Stimulated activated CD4-positive, alpha-beta T cell treated with anti-CD3 and anti-CD28 coated beads, Interleukin-4, amount 100 ng/mL, for 1 hour (primary cell): ENCODE results near the gene STXBP1.

Source experiments
- DNase-seq: peaks from one replicate; pipeline ENCODE4 v3.0.0-alpha.2; 2020

Gene STXBP1

DNA sequence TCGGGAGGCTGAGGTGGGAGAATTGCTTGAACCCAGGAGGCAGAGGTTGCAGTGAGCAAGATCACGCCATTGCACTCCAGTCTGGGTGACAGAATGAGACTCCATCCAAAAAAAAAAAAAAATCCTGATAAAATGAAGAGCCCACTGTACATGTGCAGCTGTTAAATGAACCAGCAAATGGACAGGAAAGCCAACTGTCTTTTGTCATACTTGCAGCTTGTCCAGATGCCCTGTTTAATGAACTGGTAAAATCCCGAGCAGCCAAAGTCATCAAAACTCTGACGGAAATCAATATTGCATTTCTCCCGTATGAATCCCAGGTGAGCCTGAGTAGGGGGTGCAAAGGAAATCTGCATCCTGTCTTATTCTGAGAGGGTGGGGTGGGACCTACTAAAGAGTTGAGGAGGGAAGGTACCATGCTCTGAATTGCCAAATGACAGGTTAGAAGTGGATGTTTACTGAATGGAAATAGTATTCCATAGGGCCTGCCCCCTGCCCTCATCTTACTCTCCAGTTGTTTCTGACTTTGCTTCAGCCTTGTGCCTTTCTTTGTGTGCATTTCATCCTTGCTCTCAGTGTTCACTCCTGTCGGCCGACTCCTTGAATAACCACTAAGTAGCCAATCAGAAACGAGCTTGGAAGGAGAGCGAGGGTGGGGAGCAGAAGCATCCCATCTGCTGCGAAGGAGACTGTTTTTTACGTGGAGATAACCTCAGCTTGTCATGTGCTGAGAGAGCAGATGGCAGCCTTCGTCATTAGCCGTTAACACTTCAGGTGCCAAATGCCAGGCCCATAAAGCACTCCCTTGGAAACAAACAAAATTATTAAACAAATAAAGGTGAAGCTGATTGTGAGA, 49.0 kb downstream of the STXBP1 start:
- DNase-seq, result no peak

- no peak for DNase-seq
Observed at GRCh38 chr9:127662617-127663016, 50.5 kb downstream of the STXBP1 start.

- no peak for DNase-seq
Observed at GRCh38 chr9:127664324-127664677, 52.2 kb downstream of the STXBP1 start.

- no peak for DNase-seq
Observed at GRCh38 chr9:127664678-127665507, 52.8 kb downstream of the STXBP1 start.

DNA sequence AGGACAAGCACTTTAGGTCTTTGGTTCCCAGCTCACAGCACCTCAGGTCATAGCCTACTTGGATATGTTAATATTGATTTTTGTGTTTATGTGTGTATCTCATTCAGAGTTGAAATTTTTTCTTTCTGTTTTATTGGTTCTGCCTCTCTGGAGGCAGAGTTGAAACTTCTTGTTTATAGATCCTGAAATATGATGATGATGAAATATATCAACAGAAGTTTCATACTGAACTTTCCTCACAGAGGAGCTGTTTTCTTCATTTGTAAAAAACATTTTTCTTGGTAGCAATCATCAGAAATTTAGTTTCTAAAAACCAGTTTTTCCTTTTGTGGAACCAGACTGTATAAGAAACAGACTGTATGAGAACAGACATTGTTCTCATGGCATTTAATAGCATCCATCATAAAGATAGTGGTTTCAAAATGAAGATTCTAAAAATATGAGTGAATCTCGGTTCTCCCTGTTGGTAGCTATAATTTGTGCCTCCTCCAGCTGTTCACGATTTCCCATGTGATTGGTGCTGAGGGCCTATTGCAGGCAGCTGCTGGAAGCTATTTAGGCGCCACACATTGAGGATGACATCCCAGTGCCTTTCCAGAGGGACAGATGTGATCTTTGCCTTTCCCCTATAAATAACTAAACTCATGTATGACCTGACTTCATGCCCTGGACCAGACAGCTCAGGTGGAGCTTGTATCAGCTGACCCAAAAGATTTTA, 55.2 kb downstream of the STXBP1 start:
- no peak for DNase-seq

- DNase-seq, result no peak
Observed at GRCh38 chr9:127667906-127668305, 55.8 kb downstream of the STXBP1 start.

- no peak for DNase-seq
Observed at GRCh38 chr9:127673234-127673633, 61.2 kb downstream of the STXBP1 start.

DNA sequence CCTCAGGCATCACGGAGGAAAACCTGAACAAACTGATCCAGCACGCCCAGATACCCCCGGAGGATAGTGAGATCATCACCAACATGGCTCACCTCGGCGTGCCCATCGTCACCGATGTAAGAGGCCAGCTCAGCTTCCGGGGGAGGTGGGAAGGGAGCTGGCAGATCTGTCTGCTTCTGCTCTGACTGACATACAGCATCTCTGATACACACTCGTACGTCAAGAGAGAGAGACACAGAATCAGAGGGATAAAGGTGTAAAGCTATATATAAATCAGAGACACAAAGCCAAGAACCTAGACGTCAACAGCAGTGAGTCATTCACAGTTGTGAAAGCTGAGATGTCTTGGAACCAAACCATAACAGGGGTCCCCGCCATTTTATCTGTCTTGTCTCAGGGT, 64.6 kb downstream of the STXBP1 start:
- no peak for DNase-seq

DNA sequence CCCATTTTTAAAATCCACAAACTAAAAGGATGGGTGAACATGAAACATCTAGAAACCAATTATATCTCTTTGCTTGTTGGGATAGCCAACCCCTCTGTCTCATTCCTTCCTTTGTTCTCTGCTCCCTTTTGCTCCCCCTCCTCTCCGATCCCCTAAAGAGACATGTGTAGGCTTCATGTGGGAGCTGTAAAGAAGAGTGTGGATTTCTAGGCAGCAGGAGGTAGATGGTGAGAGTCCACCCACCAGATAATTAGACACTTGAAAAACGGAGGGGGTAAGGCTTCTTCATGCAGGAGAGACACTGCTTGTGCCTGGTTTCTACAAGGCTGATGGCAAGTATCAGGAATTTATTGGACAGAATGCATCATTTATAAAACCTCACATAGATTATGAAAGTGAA, 67.4 kb downstream of the STXBP1 start:
- no peak for DNase-seq

GRCh38 chr9:127680226-127680625, 68.1 kb downstream of the STXBP1 start:
- DNase-seq, result no peak

DNA sequence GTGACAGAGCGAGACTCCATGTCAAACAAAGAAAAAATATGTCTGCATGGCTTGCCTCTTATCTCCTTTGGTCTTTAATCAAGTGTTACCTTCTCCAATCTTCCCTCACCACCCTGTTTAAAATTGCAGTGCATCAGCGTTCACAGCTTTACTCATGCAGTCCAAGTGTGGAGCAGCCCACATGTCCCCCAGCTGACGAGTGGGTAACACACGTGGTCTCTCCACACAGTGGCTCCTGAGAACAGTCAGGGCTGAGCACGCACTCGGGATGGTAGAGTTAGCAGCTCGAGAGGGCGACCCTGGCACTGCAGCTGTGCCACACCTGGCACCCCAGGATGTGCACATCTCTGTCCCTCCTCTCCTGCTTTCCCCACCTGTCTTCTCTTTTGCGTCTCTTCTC, 68.8 kb downstream of the STXBP1 start:
- no peak for DNase-seq

- no peak for DNase-seq
Observed at GRCh38 chr9:127682351-127683136, 70.5 kb downstream of the STXBP1 start.

DNA sequence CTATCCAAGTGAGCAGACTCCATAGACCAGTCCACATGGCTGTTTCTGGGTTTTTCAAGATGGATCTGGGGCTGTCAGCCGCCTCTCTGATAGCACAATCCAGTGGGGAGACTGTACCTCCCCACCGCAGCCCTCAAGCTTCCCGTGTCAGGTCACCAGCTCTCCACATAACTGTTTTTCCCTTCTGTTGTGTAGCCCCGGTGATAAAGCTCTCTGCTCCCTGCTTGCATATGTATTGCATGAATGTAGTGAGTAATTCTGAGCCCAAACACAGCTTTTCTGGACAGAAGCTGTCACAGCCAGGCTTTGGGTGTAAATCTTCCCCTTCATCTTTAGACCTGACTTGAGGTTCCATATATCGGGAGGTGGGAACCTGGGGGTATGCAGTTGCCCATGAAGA, 71.6 kb downstream of the STXBP1 start:
- no peak for DNase-seq

GRCh38 chr9:127684576-127684975, 72.5 kb downstream of the STXBP1 start:
- no peak for DNase-seq

DNA sequence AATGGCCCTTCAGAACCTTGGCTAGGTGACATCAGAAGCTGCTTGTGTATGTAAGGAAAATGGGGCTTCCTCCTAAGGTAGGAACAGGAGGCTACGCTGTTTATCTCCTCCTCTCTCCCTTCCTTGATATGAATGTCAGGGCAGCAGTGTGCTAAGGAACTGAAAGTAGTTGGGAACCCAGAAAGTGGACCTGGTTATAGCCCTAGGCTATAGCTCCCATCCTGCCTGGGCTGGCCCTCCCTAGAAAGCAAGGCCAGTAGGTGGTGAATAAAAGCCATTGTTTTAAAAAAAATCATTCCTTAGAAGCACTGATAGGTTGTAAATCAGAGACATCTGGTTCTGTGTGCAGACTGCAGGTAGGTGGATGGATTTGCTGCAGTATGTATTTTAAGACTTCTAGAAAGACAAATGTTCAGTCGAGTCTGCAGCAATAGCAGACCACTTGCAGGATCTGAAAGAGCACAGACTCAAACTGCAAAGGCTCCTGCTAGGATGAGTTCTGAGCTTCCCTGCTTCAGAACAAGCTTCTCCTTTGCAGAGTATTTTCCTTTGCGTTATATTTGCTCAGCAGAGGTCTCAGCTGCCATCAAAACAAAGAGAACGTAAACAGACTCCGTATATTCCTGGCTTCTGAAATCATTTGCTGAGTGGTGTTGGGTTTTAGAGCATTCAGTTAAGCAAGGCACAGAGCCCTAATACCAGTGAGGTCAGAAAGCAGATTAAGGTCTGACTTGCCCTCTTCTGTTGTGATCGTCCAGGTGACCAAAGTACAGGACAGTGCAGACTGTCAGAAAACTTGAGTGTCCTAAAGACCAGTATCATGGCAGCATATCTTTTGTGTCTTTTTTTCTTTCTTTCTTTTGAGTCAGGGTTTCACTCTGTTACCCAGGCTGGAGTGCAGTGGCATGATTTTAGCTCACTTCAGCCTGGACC, 74.7 kb downstream of the STXBP1 start:
- no peak for DNase-seq

DNA sequence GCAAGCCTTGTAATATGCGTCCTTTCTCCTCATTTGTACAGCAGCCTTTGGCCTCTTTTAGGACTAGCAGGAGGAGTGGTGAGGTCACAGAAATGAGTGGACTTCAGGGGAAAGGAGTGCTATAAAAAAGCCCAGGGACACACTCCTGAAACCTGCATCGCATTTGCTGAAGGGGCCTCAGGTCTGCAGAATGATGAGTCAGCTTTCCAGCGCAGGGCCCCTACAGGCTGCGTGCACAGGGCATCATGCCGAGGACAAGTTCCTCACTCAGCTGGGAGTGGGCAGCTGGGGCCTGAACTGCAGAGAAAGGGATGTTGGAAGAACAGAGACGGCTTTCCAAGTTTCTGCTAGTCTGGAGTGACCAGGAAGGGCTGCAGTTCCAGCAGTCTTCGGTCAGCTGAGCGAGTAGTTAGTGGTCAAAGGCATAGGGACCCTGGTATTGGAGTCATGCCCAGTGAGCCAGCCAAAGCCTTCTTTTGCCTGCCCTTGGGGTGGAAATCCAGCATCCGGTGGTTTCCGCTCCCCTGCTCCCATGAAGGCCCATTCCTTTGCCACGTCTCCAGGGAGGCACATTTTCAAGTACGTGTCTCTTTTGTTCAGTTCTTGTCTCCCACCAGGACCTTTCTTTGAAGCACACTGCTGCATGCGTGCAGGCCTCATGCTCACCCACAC, 77.4 kb downstream of the STXBP1 start:
- no peak for DNase-seq

DNA sequence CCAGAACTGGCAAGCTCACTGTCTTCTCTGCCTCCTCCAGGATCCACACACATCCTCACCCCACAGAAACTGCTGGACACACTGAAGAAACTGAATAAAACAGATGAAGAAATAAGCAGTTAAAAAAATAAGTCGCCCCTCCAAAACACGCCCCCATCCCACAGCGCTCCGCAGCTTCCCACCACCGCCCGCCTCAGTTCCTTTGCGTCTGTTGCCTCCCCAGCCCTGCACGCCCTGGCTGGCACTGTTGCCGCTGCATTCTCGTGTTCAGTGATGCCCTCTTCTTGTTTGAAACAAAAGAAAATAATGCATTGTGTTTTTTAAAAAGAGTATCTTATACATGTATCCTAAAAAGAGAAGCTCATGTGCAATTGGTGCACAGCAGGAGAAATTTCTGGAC, 78.7 kb downstream of the STXBP1 start:
- no peak for DNase-seq

- no peak for DNase-seq
Observed at GRCh38 chr9:127692071-127692470, 80.0 kb downstream of the STXBP1 start.

- no peak for DNase-seq
Observed at GRCh38 chr9:127693143-127693542, 81.1 kb downstream of the STXBP1 start.

GRCh38 chr9:127693697-127694096, 81.6 kb downstream of the STXBP1 start:
- DNase-seq, result no peak
